Smooth muscle cell (in vitro differentiated cells): ENCODE measurements around the gene HP. TPM values are rescaled to one million over a fixed set of nuclear protein-coding genes. Genes with fewer than 3 reads are reported as not detected.
A peak's percentile ranks its signal among the peaks of the same experiment; 100 is the strongest.
"Not testable (repeated sequence)": the region's sequence is repeated elsewhere in the genome, so short reads cannot be mapped to it uniquely, and the experiment has no call there.

Experiments used
- DNase-seq: peaks from one replicate; lab custom pipeline; 2025; ENCODE audit not compliant: unreplicated experiment; lab: John Stamatoyannopoulos, UW
- H2AFZ ChIP-seq: fragments of 200-600 bp; sonication (generic); 2 replicates; pipeline ENCODE4 v1.6.0; 2016; ENCODE audit warnings: antibody characterized with exemption, low read depth, mild to moderate bottlenecking
- H3F3A ChIP-seq: fragments of 200-600 bp; sonication (generic); 2 replicates; pipeline ENCODE4 v1.6.0; 2017; ENCODE audit warnings: antibody characterized with exemption, low read depth
- H3K27ac ChIP-seq: fragments of 200-600 bp; sonication (generic); 2 replicates; pipeline ENCODE4 v1.5.1; 2016; ENCODE audit warnings: low read depth, mild to moderate bottlenecking
- H3K27me3 ChIP-seq: fragments of 200-600 bp; sonication (generic); 2 replicates; pipeline ENCODE4 v1.6.1; 2016; ENCODE audit warnings: low read depth, mild to moderate bottlenecking
- H3K36me3 ChIP-seq: fragments of 200-600 bp; sonication (generic); 2 replicates; pipeline ENCODE4 v1.5.1; 2016; ENCODE audit warnings: low read depth
- H3K4me1 ChIP-seq: fragments of 200-600 bp; sonication (generic); 2 replicates; pipeline ENCODE4 v1.5.1; 2016; ENCODE audit warnings: low read depth
- H3K4me2 ChIP-seq: fragments of 200-600 bp; sonication (generic); 2 replicates; pipeline ENCODE4 v1.6.0; 2016; ENCODE audit warnings: mild to moderate bottlenecking
- H3K4me3 ChIP-seq: fragments of 200-600 bp; sonication (generic); 2 replicates; pipeline ENCODE4 v1.5.1; 2016; ENCODE audit warnings: mild to moderate bottlenecking
- H3K79me2 ChIP-seq: fragments of 200-600 bp; sonication (generic); 2 replicates; pipeline ENCODE4 v1.6.0; 2016; ENCODE audit warnings: low read depth, mild to moderate bottlenecking
- H3K9ac ChIP-seq: fragments of 200-600 bp; sonication (generic); 2 replicates; pipeline ENCODE4 v1.6.0; 2016; ENCODE audit warnings: low read depth
- H3K9me3 ChIP-seq: fragments of 200-600 bp; sonication (generic); replicated peaks from 2 replicates; pipeline ENCODE4 v1.5.1; 2016; ENCODE audit warnings: low read depth
- H4K20me1 ChIP-seq: fragments of 200-600 bp; sonication (generic); 2 replicates; pipeline ENCODE4 v1.6.0; 2016; ENCODE audit warnings: low read depth
- CTCF ChIP-seq: fragments of 200-600 bp; sonication (generic); IDR thresholded peaks from 2 replicates; pipeline ENCODE4 v1.5.1; 2017; ENCODE audit warnings: borderline replicate concordance, mild to moderate bottlenecking, antibody characterized with exemption; ENCODE audit not compliant: insufficient read depth, poor library complexity, severe bottlenecking
- WGBS: methylation state at CpG from one replicate; pipeline ENCODE4 v1.1.7; 2016; ENCODE audit warnings: low lambda C conversion rate; 5-methylcytosine and 5-hydroxymethylcytosine counted together
- polyA plus RNA-seq: library from polyadenylated mRNA; unstranded; fragments of >200 nt; fragmentation: Nextera tagmentation; extraction: Ambion mirVana; gene quantifications from 2 replicates; pipeline ENCODE4 v1.2.1, GENCODE V29; 2016
- total RNA-seq: library from RNA; depleted of rRNA; stranded (reverse); fragments of >200 nt; gene quantifications from 2 replicates; pipeline ENCODE4 v1.2.3, GENCODE V29; 2014

The HP gene
- total and polyA plus RNA-seq, 2 experiments from 2014 or later, result 0.33 TPM; not detected in 1

- H3K4me2 ChIP-seq, result peak overlapping the region; percentile 61
- no peak for TF ChIP-seq CTCF
- WGBS, result 40% methylated on average over 12 of the region's 12 CpGs
- no peaks in the 10 kb centered on the region for H4K20me1 ChIP-seq
- no peak overlapping the region for H3K9ac ChIP-seq
- no peaks in the 10 kb centered on the region for H3K79me2 ChIP-seq
- H2AFZ ChIP-seq, result peak overlapping the region; percentile 86
- H3K27me3 ChIP-seq, result no peaks in the 10 kb centered on the region
- no peak for DNase-seq
- no peaks in the 10 kb centered on the region for H3K9me3 ChIP-seq
- H3K4me1 ChIP-seq, result peaks cover 9% of the 10 kb centered on the region
- no peaks in the 10 kb centered on the region for H3K36me3 ChIP-seq
- H3F3A ChIP-seq, result no peaks in the 10 kb centered on the region
- H3K4me3 ChIP-seq, result peak overlapping the region; percentile 31
- peak overlapping the region; percentile 4 for H3K27ac ChIP-seq
Measured at GRCh38 chr16:72072514-72073342, 18.4 kb downstream of the HP start.

GRCh38 chr16:72073560-72074230, 19.4 kb downstream of the HP start:
- no peaks in the 10 kb centered on the region for H3F3A ChIP-seq
- H3K9ac ChIP-seq, result no peak overlapping the region
- no peak overlapping the region for H3K27ac ChIP-seq
- H3K36me3 ChIP-seq, result no peaks in the 10 kb centered on the region
- TF ChIP-seq CTCF, result no peak
- no peaks in the 10 kb centered on the region for H3K27me3 ChIP-seq
- no peak for DNase-seq
- WGBS, result 91% methylated on average over 8 of the region's 8 CpGs
- no peaks in the 10 kb centered on the region for H4K20me1 ChIP-seq
- H3K9me3 ChIP-seq, result no peaks in the 10 kb centered on the region
- H3K4me3 ChIP-seq, result no peak overlapping the region
- no peak overlapping the region for H3K4me2 ChIP-seq
- peaks cover 9% of the 10 kb centered on the region for H3K4me1 ChIP-seq
- H3K79me2 ChIP-seq, result no peaks in the 10 kb centered on the region
- H2AFZ ChIP-seq, result no peak overlapping the region

DNA sequence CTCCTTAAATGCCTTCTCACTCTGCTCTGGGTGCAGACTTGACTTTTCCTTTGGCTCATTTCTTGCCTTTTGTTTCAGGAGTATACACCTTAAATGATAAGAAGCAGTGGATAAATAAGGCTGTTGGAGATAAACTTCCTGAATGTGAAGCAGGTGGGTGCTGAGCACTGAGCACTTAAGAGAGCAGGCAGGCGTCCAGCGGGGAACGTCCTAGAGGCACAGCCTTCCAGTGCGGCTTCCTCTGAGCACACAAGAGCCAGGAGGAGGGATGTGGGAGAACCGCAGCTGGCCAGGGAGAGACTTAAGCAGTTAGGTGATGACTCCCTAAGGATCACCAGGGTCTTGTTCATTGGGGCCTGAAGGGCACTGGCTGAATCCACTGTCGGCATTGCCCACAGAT, 20.8 kb downstream of the HP start:
- H3K9me3 ChIP-seq, H3K36me3 ChIP-seq, H4K20me1 ChIP-seq, H3K4me3 ChIP-seq, DNase-seq, H3K27ac ChIP-seq, H2AFZ ChIP-seq, H3K9ac ChIP-seq, H3K4me1 ChIP-seq, H3K27me3 ChIP-seq, H3K79me2 ChIP-seq, H3K4me2 ChIP-seq, H3F3A ChIP-seq: not testable (repeated sequence)
- WGBS, result 100% methylated on average over 2 of the region's 6 CpGs

DNA sequence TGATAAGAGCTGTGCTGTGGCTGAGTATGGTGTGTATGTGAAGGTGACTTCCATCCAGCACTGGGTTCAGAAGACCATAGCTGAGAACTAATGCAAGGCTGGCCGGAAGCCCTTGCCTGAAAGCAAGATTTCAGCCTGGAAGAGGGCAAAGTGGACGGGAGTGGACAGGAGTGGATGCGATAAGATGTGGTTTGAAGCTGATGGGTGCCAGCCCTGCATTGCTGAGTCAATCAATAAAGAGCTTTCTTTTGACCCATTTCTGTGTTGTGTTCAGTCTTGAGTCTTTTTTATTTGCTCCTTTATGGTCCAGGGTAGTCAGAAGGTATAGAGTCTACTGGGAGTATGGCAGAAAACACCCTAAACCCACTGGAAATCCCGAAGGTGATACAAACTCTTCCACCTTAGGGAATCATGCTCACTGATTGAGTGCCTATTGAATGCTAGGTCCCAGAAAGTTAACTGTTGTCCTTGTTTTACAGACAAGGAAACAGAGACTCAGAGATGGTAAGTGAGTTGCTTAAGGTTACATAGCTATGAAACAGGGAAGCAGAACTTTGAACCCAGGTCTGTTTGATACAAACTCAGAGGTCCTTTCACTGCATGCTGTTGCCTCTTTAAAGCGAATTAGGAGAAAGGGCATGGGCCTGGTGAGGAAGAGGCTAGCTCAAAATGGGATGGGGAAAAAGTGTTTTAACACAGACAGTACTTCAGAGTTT, 22.8 kb downstream of the HP start:
- not testable (repeated sequence) for DNase-seq, H3K27me3 ChIP-seq, H3K4me1 ChIP-seq, H3F3A ChIP-seq, H4K20me1 ChIP-seq, H3K27ac ChIP-seq, H3K4me2 ChIP-seq, H3K9me3 ChIP-seq, H3K9ac ChIP-seq, H2AFZ ChIP-seq, H3K79me2 ChIP-seq, H3K36me3 ChIP-seq, H3K4me3 ChIP-seq
- 95% methylated on average over 1 of the region's 5 CpGs for WGBS
